ENCODE results near the gene UGT1A4. TPM values are rescaled to one million over a fixed set of nuclear protein-coding genes. Genes with fewer than 3 reads are reported as not detected.

The UGT1A4 gene
- total and polyA plus RNA-seq, 9 of the 15 experiments (the other 6 are each of a cell fraction or from before 2014, with no cell fraction given) = not detected

DNA sequence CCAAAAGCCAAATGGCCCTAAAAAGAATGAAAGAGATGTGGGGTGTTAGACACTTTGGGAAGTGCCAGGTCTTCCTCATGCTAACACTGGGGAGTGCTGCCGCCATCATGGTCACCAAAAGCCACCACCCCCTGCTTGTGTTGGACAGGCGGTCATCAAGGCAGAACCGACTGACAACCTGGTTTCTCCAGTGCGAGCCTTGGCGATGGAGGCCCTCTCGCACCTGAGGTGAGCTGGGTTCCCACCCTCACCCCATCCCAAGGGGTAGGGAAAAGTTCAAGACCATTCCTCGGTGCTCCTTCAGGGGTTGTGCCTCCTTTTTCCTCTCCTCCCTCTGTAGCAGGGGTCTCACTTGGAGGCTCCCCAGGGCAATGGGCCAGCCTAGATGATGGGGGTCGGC, 93.2 kb downstream of the UGT1A4 start:
- no peaks in the 10 kb centered on the region for H4K20me1 ChIP-seq (replicated peaks; ENCODE audit: control insufficient read depth, insufficient read depth, low read length)
- peaks cover 2 to 30% of the 10 kb centered on the region in 2 experiments; a peak in 3 of 5 replicates for H3K27me3 ChIP-seq (ENCODE audit: control insufficient read depth in 2 of 2, insufficient read depth in 2 of 2, low read length in 2 of 2)
- 0% methylated on average over 6 of the region's 8 CpGs for WGBS (ENCODE audit: insufficient coverage, low coverage, missing lambda C conversion rate)
- H3K36me3 ChIP-seq (ENCODE audit: control insufficient read depth, insufficient read depth, low read length) = no peaks in the 10 kb centered on the region
- H3K9me3 ChIP-seq (replicated peaks; ENCODE audit: control insufficient read depth, insufficient read depth, low read depth, low read length) = no peaks in the 10 kb centered on the region
- no peak overlapping the region for H2AFZ ChIP-seq (ENCODE audit: low read depth, low read length)
- no peak overlapping the region for H3K4me2 ChIP-seq (ENCODE audit: insufficient read depth, low read length)
- H3K4me3 ChIP-seq = no peak overlapping the region
- H3K79me2 ChIP-seq (ENCODE audit: control insufficient read depth, insufficient read depth, low read length) = no peaks in the 10 kb centered on the region
- POLR2A ChIA-PET = no interaction called here
- TF ChIP-seq ZBTB1 (CRISPR knock-in tag; IDR thresholded peaks at IDR 0.05; ENCODE audit: borderline replicate concordance, low read depth) (no peak), PHF20 (IDR thresholded peaks at IDR 0.05; ENCODE audit: partially characterized antibody) (no peak), PTBP1 (IDR thresholded peaks at IDR 0.05; ENCODE audit: low read depth, low read length) (no peak), FOXA3 (CRISPR knock-in tag; conservative IDR thresholded peaks at IDR 0.05 in 1 of 2, IDR thresholded peaks at IDR 0.05 in 1 of 2) (no peak), KAT7 (CRISPR knock-in tag; IDR thresholded peaks at IDR 0.05; ENCODE audit: borderline replicate concordance) (no peak), EP300 (IDR thresholded peaks at IDR 0.05; ENCODE audit: low read length) (no peak), SETDB1 (IDR thresholded peaks at IDR 0.05; ENCODE audit: low read length) (no peak), NFYB (IDR thresholded peaks at IDR 0.05; ENCODE audit: extremely low read depth, insufficient read length) (no peak), HDAC8 (tag; IDR thresholded peaks at IDR 0.05) (no peak), NR1H2 (CRISPR knock-in tag; IDR thresholded peaks at IDR 0.05) (no peak), MAFK (IDR thresholded peaks at IDR 0.05; ENCODE audit: low read length) (no peak), FOXA1 (IDR thresholded peaks at IDR 0.05; ENCODE audit: borderline replicate concordance) (no peak), ZNF165 (CRISPR knock-in tag; IDR thresholded peaks at IDR 0.05; ENCODE audit: borderline replicate concordance) (no peak)
- TF ChIP-seq, protein P1, sequence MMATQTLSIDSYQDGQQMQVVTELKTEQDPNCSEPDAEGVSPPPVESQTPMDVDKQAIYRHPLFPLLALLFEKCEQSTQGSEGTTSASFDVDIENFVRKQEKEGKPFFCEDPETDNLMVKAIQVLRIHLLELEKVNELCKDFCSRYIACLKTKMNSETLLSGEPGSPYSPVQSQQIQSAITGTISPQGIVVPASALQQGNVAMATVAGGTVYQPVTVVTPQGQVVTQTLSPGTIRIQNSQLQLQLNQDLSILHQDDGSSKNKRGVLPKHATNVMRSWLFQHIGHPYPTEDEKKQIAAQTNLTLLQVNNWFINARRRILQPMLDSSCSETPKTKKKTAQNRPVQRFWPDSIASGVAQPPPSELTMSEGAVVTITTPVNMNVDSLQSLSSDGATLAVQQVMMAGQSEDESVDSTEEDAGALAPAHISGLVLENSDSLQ (IDR thresholded peaks at IDR 0.05) = no peak
- TF ChIP-seq, protein P2, sequence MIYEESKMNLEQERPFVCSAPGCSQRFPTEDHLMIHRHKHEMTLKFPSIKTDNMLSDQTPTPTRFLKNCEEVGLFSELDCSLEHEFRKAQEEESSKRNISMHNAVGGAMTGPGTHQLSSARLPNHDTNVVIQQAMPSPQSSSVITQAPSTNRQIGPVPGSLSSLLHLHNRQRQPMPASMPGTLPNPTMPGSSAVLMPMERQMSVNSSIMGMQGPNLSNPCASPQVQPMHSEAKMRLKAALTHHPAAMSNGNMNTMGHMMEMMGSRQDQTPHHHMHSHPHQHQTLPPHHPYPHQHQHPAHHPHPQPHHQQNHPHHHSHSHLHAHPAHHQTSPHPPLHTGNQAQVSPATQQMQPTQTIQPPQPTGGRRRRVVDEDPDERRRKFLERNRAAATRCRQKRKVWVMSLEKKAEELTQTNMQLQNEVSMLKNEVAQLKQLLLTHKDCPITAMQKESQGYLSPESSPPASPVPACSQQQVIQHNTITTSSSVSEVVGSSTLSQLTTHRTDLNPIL (CRISPR knock-in tag; IDR thresholded peaks at IDR 0.05) = no peak
- TF ChIP-seq, protein P3, sequence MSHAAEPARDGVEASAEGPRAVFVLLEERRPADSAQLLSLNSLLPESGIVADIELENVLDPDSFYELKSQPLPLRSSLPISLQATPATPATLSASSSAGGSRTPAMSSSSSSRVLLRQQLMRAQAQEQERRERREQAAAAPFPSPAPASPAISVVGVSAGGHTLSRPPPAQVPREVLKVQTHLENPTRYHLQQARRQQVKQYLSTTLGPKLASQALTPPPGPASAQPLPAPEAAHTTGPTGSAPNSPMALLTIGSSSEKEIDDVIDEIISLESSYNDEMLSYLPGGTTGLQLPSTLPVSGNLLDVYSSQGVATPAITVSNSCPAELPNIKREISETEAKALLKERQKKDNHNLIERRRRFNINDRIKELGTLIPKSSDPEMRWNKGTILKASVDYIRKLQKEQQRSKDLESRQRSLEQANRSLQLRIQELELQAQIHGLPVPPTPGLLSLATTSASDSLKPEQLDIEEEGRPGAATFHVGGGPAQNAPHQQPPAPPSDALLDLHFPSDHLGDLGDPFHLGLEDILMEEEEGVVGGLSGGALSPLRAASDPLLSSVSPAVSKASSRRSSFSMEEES (CRISPR knock-in tag; IDR thresholded peaks at IDR 0.05) = no peak
- no TSS peak for BruUV-seq (replicated peaks)
- H3K9ac ChIP-seq (ENCODE audit: insufficient read depth in 1 of 2, low read depth in 2 of 2, low read length in 2 of 2) = no peak overlapping the region
- no peaks in the 10 kb centered on the region for H3K9me1 ChIP-seq (ENCODE audit: control insufficient read depth, insufficient read depth, low read length)
- CTCF ChIA-PET (ENCODE audit: low intra/inter-chr PET ratio) = no interaction called here
- no peak for FAIRE-seq
- ATAC-seq = no peak
- DNase-seq (ENCODE audit: extremely low read depth in 1 of 4, low spot score in 3 of 4) = no peak
- H3K4me1 ChIP-seq (replicated peaks in 1 of 2; ENCODE audit: control insufficient read depth in 2 of 2, insufficient read depth in 2 of 2, low read length in 2 of 2) = no peaks in the 10 kb centered on the region; a peak in 1 of 5 replicates
- no peak overlapping the region for H3K27ac ChIP-seq (ENCODE audit: extremely low read depth, low read depth, low read length)
- in situ Hi-C loops (cut with MboI) (no loop called here), intact Hi-C loops (cut with micrococcal nuclease) (no loop called here)

Measured in K562 (cell line).